Brain microvascular endothelial cell (primary cell): ENCODE results near the gene EML5.

Source experiments
- DNase-seq: peaks from one replicate; pipeline ENCODE4 v3.0.0-alpha.2; 2020
- H3K27ac ChIP-seq: fragments of 250-450 bp; sonication (Bioruptor Pico); 2 replicates; pipeline ENCODE4 v1.5.1; 2020; ENCODE audit warnings: mild to moderate bottlenecking, moderate library complexity
- H3K27me3 ChIP-seq: fragments of 250-450 bp; sonication (Bioruptor Pico); replicated peaks from 2 replicates; pipeline ENCODE4 v1.5.1; 2020; ENCODE audit warnings: mild to moderate bottlenecking
- H3K36me3 ChIP-seq: fragments of 250-450 bp; sonication (Bioruptor Pico); replicated peaks from 2 replicates; pipeline ENCODE4 v1.5.1; 2020; ENCODE audit warnings: mild to moderate bottlenecking
- H3K4me3 ChIP-seq: 2 replicates; pipeline ENCODE4 v1.5.1; 2011; ENCODE audit warnings: low read depth, mild to moderate bottlenecking, control low read depth, low read length, moderate library complexity
- in situ Hi-C: cut with HindIII; loops from 2 replicates; pipeline ENCODE4 v1.10.0; 2017; ENCODE audit warnings: low sequenced_read_pairs, low pct_ligation_motif_present
- TF ChIP-seq, protein P1 (sequence below): IDR thresholded peaks from 2 replicates; pipeline ENCODE4 v1.5.1; 2011; ENCODE audit warnings: low read depth, mild to moderate bottlenecking, moderate library complexity, low read length, control low read depth, inconsistent platforms; ENCODE audit errors: missing control alignments

The EML5 gene

DNA sequence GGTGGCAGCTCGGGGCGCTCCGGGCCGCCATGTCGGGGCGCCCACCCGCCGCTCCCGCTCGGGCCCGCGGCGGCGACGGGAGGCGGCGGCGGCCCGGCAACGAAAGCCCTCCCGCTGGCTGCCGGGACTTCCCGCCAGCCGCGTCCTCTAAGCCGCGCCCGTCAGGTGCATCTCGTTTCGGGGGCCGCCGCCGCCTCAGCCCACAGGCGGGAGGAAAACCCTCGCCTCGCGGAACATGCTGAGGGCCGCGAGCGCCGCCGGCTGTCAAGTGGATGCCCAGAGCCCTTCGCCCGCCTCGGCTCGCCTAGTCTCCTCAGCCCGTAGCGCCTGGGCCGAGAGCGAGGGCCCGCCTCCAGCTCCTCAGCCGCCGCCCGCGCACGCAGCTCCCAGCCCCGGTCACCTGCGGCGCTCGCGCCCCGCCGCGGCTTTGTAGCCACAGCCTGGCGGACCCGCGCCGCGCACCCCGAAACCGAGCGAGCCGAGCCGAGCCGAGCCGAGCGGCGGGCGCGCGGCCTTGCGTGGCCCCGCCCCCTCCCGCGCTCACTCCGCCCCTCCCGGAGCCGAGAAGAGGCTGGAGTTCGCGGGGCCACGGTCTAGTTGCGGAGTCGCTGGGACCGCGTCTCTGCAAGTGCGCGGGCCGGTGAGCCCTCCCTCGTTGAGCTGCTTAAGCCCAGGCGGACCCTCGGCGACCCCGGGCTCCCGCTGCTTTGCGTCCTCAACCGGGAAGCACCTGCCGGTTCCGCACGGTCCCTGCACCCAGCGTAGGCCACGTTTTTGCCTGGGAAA, at the start of gene EML5:
Gene EML5, minus strand, starts transcription at position 481 of the 786 bp plus-strand sequence. Its CDS starts 450 bp downstream, at position 31.
- in situ Hi-C loops = no loop called here
- no peaks in the 10 kb centered on the region for H3K36me3 ChIP-seq
- peak within 1 kb of the TSS; percentile 63 for H3K4me3 ChIP-seq
- DNase-seq = peak; percentile 45
- TF ChIP-seq, protein P1, sequence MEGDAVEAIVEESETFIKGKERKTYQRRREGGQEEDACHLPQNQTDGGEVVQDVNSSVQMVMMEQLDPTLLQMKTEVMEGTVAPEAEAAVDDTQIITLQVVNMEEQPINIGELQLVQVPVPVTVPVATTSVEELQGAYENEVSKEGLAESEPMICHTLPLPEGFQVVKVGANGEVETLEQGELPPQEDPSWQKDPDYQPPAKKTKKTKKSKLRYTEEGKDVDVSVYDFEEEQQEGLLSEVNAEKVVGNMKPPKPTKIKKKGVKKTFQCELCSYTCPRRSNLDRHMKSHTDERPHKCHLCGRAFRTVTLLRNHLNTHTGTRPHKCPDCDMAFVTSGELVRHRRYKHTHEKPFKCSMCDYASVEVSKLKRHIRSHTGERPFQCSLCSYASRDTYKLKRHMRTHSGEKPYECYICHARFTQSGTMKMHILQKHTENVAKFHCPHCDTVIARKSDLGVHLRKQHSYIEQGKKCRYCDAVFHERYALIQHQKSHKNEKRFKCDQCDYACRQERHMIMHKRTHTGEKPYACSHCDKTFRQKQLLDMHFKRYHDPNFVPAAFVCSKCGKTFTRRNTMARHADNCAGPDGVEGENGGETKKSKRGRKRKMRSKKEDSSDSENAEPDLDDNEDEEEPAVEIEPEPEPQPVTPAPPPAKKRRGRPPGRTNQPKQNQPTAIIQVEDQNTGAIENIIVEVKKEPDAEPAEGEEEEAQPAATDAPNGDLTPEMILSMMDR = peak; percentile 60
- H3K27ac ChIP-seq = no peak within 1 kb of the TSS
- H3K27me3 ChIP-seq = peaks cover 15% of the 10 kb centered on the region

DNA sequence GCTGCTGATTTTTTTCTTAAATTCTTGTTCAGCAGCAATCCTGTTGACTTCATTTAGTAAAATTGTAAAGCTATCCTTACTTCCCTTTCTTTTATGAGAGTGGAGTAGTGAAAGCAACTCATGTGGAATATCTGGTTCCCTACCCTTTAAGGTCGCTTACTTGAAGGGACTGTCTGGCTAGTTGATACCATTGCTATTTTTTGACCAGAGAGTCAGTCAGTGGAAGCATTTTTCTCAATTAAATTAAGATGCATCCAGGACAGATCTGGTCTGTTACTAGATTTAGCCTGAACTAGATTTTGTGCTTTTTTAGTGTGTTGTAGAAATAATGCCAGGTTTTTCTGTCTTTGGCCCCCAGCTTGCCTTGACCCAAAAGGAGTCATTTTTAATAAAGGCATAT, 49.7 kb upstream of the EML5 start:
- in situ Hi-C loops = no loop called here
- H3K27ac ChIP-seq = no peak overlapping the region
- TF ChIP-seq, protein P1 = no peak
- H3K4me3 ChIP-seq = no peak overlapping the region
- no peaks in the 10 kb centered on the region for H3K36me3 ChIP-seq
- DNase-seq = no peak
- no peaks in the 10 kb centered on the region for H3K27me3 ChIP-seq

DNA sequence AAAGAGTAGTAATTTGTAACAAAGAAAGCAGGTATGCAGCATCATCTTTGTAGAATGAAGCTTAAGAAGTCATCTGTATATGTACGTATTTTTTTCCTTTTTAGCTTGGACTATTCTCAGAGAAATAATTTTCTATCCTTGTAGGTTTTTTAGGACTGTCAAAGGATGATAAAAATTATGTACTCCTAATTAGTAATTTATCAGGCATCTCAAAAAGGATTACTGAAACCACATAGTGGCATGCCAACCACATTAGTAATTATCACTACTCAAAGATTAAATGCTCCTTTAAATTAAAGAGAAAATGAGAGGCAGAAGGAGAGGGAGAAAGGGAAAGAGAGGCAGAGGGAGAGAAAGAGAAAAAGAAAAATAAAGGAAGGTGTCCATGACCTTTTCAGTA, 49.0 kb upstream of the EML5 start:
- Histone ChIP-seq H3K27me3 (no peaks in the 10 kb centered on the region), H3K4me3 (no peak overlapping the region), H3K27ac (no peak overlapping the region), H3K36me3 (no peaks in the 10 kb centered on the region)
- TF ChIP-seq, protein P1 = no peak
- no peak for DNase-seq
- in situ Hi-C loops = no loop called here

DNA sequence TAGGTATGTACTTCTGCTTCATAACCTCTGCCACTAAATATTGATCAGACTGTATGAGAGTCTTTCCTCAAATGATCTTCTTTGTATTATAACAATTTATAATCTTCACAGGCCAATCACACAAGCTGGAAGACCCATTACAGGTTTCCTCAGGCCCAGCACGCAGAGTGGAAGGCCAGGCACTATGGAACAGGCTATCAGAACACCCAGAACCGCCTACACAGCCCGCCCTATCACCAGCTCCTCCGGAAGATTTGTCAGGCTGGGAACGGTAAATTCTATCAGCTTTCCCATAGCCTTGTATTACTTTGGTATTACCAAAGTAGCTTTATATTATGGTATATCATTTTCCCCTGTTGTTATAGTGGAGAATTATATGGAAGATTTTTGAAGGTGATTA, 48.2 kb upstream of the EML5 start:
- Histone ChIP-seq H3K36me3 (no peaks in the 10 kb centered on the region), H3K27ac (no peak overlapping the region), H3K27me3 (no peaks in the 10 kb centered on the region), H3K4me3 (no peak overlapping the region)
- in situ Hi-C loops = no loop called here
- TF ChIP-seq, protein P1 = no peak
- no peak for DNase-seq

- no peaks in the 10 kb centered on the region for H3K36me3 ChIP-seq
- TF ChIP-seq, protein P1 = no peak
- H3K4me3 ChIP-seq = no peak overlapping the region
- DNase-seq = no peak
- H3K27ac ChIP-seq = no peak overlapping the region
- in situ Hi-C loops = no loop called here
- no peaks in the 10 kb centered on the region for H3K27me3 ChIP-seq
Observed at GRCh38 chr14:88838015-88838414, 45.3 kb upstream of the EML5 start.

DNA sequence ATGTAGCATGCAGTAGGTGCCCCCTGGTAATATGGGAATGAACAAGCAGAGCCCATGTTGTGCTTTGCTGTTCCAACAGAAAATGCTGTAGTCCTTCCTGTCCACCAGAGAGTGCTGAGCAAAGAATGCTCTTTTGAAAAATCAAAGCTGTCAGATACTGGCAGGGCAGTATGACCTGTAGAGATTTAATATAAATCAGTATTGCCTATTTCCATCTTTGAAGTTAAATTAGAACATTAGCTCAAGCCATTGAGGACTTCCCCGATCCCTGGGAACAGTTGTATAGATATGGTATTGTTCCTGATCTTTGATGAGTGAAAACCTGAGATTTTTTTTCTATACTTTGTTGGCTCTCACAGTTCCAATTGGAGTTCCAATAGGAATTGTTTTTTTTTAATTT, 44.7 kb upstream of the EML5 start:
- Histone ChIP-seq H3K27me3 (no peaks in the 10 kb centered on the region), H3K4me3 (no peak overlapping the region), H3K27ac (no peak overlapping the region), H3K36me3 (no peaks in the 10 kb centered on the region)
- DNase-seq = no peak
- in situ Hi-C loops = no loop called here
- TF ChIP-seq, protein P1 = no peak
